Measurements from ENCODE around the gene SSU72.
"Not testable (repeated sequence)": the region's sequence is repeated elsewhere in the genome, so short reads cannot be mapped to it uniquely, and the experiment has no call there.

The SSU72 gene

DNA sequence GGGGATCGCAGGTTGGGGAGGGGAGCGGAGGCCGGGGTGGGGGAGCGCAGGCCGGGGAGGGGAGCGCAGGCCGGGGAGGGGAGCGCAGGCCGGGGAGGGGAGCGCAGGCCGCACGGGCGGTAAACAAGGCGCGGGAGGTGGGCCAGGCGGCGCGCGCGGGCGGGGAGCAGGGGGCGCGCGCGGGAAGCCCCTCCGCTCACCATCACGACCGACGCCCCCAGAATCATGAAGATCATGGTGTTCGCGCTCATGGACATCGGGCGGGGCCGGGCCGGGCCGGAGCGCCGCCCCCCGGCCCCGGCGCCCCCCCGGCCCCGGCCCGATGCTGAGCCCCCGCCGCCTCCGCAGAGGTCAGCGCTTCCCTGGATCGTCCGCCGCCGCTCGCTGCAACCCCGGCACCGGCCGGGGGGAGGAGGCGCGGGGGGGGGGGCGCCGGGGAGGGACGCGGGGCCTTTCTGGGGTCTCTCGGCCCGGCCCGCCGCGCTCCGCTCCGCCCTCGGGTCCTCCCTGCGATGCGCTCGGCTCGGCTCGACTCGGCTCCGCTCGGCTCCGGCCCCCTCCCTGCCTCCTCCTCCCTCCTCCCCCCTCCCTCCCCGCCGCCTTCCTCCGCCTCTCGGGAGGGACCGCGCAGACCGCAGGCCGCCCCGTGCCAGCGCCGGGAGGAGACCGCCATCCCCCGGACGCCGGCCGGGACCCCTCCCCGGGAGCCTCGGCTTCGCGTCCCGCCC lies 34.4 kb downstream of the SSU72 start, which contains the start of gene TMEM240:
Gene TMEM240, minus strand, starts transcription at position 535 of the 728 bp plus-strand sequence. Its CDS starts 278 bp downstream, at position 257.
- DNase-seq: peak; percentile 34 to 55

DNA sequence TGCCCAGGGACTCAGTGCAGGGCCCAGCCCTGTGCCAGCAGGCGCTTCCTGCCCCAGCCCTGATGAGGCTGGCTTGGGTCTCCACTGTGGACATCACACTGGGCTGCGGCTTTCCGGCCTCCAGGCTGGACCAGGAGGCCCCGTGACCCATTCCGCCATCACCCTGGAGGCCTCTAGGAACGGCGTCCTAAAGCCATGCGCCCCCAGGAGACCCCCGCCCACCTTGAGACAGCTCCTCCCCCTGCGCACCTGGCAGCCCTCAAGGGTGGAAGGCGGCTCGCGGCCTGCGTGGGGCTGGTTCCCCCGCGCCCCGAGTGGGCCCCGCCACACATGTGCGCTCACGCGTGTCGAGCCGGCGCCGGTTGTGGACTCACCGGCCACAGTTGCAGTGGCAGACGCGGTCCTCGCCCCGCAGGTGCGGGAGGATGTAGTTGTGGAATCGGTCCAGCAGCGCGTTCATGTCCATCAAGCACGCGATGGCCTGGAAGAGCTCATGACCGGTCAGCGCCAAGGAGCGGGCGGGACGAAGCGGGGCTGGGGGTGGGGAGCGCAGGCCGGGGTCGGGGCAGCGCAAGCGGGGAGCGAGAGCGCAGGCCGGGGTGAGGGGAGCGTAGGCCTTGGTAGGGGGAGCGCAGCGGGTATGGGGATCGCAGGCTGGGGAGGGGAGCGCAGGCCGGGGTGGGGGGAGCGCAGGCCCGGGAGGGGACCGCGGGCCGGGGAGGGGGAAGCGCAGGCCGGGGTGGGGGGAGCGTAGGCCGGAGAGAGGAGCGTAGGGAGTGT lies 35.2 kb downstream of the SSU72 start:
- no peak for DNase-seq

DNA sequence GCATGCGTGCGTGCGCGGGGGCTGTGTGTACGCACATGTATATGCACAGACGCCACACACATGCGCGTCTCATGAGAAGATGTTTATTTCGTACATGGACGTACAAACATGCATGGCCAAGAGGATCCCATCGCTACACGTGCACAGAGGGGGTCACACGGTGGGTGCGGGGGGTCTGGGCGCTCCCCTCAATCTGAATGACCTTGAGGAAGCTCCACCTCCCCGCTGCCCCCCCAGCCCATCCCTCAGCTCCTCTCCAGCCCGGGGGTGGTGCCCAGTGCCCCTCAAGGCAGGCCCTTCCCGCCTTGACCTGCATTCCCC lies 35.7 kb downstream of the SSU72 start:
- DNase-seq: no peak

DNA sequence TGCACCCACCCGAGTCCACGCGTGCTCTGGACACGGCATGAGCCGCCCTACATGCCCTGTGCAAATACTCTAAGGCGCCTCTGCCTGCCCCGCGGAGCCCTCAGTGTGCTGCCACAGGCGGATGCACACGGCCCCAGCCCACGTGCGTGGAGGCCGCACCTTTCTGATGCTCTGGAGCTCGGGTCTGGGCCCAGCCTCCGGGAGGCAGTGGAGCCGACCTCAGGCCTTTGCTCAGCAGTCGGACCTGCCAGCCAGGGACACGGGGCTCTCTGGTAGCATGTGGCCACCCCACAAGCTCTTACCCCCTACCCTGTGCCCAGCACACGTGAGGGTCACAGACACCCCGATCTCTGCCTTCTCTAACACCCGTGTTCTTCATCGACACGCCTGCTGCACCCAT lies 36.3 kb downstream of the SSU72 start:
- no peak for DNase-seq

DNA sequence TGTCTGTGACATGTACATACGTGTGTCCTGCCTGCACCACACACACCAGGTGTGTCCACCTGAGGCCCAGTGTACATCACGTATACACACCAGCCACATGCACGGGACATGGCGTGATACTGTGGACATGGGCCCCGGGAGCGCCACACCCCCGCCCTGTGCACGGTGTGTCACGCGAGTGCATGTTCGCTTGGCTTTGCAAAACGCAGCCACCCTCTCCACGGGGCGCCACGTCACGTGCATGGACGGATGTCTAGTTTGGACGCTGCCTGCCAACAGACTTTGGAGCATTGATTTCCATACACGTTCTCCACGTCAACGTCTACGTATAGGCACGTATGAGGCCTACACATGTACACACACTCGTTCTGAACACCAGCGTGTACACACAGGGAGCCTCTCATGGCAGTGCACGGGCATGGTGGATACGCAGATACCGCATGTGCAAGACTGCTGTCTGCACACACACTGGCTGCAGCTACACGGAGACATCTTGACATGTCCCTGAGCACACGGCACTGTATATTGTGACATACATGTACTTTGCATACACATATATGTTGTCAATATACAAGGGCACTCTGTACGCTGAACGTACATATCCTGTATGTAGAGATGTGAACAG lies 36.9 kb downstream of the SSU72 start:
- DNase-seq: no peak

DNA sequence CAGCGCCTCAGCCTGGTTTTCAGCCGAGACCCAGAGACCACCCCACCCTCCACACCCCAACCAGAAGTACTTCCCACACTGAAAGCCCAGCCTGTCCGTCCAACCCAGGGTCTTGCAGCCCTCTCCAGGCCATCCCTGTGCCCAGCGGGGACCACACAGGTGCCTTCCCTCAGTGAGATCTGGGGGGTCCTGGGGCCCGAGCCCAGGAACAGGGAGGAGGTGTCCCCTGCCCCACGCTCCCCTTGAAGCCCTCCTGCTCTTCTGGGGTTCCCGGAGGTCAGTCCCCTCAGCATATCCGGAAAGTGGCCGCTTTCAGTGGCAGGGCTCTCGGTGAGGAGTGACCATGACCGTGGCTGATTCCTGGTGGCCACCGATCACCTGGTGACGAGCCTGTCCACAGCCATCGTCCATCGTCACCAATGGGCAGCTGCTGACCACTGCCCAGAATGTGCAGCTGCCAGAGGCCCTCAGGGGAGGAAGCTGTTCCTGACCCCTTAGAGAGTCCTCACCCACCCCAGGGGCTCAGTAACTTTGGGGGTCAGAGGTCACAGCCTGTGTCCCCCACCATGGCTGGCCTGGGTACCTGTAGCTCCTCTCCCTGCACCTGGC lies 37.6 kb downstream of the SSU72 start:
- no peak for DNase-seq

DNA sequence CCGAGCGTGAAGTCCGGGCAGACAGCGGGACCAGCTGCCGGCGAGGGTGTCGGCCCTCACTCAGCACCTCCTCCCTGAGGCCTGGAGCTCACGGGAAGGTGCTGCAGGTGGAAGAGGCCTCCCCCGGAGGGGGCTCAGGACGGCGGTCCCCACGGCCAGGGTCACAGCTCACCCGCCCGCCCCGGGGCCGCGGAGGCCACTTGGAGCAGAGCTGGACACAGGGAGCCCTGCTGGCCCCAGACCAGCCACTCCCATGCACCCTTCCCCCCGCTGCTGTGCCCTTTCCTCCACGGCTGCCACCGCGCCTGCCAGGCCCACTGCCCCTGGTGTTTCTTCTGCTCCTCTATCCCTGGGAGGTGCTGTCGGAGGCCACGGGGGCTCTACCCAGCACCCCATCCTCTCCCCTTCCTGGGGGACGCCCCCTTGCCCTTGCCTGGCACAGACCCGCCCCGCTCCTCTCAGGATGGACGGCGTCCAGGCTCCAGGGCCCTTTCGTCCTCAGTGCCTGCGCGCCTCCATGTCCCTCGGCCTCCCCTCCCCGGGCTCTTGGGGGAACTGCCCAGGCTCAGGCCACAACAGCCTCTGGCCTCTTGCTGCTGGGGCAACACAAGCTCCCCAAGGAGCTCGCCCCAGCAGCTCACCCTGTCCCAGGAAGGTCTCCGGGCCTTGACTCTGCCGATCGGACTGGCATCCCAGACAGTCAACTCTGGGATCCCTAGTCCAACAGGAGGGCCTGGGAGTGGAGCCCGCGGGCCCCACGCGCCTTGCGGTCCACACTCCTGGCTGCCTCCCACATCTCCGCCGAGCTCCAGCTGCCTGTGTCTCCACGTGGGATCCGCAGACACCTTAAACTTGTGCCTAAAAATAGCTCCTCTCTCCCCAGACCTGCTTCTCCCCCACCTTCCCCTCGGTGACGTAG lies 38.4 kb downstream of the SSU72 start:
- DNase-seq: no peak

DNA sequence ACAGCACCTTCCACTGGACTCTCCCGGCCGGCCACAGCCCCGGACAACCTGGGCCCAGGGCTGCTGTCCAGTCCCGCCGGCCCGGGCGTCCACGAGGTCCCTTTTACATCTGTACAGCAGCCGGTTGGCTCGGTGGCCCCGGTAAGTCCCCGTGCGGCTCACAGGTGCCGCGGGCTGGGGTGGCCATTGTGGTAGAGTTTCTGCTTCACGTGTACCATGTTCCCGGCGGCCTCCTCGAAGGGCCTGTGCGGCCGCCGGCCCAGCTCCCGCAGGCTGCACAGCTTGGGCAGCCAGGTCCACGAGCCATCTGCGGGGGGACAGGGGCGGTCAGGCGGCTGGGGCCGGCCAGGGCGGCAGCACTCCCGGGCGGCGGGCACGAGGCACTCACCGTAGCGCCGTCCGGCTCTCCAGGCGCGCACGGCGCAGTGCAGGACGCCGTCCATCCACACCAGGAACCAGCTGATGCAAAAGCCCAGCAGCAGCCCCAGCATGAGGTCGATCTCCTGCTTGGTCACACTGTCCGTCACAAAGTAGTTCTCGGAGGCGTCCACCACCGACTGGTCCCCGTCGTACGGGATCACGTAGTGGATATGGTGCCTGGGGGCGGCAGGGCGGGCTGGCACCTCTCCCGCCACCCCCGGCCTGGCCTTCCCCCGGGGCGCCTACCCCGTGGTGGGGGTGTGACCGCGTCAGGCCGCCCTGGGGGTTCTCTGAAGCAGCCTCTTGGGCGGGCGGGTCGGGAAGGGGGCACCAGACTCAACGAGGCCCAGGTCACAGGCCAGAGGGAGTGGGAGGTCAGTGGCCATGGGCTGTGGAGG lies 39.3 kb downstream of the SSU72 start:
- DNase-seq: no peak

DNA sequence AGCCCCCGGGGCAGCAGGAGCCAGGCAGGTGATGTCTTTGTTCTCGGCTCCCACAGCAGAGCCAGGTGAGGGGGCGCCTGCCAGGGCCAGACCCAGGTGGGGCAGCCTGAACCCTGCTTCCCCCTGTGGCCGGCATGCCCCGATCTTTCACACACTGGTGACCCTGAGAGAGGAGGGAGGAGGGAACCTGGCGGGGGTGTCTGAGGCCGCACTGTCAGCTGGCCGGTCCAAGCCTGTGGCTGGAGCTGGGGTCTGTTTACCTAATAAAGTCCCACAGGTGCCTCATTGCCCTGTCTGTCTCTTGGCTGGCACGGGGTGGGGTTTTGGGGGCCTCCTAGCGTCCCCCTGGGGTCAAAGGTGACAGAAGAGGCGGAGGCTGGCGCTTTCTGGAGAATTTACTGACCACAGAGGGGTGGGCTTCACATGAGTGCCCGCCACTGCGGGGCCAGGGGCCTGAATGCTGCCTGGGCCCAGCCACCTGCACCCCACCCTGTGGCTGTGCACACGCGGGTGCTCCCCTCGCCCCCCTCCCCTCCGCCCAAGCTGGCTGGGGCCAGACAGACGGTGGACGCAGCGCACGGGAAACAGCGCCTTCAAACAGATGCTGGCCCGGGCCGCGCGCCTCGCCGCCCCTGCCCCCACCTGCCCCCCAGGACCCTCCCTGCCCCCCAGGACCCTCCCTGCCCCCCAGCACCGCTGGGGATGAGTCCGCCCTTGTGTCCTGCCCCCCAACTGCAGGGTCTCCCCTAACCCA lies 40.1 kb downstream of the SSU72 start:
- DNase-seq: no peak

DNA sequence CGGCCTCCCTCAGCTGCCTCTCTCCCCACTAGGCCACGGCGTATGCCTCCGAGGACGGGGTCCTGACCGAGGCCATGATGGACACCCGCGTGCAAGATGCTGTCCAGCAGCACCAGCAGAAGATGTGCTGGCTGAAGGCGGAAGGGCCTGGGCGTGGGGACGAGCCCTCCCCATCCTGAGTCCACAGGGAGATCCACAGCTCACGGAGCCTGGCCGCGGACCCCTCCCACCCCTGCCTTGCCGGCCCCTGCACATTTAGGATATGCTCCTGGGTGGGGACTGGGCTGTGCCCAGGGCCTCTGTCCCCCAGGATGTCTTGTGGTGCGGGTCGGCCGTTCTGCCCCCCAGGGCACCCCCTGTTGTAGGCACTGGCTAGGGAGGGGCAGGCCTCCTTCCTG lies 40.8 kb downstream of the SSU72 start:
- DNase-seq: not testable (repeated sequence)

DNA sequence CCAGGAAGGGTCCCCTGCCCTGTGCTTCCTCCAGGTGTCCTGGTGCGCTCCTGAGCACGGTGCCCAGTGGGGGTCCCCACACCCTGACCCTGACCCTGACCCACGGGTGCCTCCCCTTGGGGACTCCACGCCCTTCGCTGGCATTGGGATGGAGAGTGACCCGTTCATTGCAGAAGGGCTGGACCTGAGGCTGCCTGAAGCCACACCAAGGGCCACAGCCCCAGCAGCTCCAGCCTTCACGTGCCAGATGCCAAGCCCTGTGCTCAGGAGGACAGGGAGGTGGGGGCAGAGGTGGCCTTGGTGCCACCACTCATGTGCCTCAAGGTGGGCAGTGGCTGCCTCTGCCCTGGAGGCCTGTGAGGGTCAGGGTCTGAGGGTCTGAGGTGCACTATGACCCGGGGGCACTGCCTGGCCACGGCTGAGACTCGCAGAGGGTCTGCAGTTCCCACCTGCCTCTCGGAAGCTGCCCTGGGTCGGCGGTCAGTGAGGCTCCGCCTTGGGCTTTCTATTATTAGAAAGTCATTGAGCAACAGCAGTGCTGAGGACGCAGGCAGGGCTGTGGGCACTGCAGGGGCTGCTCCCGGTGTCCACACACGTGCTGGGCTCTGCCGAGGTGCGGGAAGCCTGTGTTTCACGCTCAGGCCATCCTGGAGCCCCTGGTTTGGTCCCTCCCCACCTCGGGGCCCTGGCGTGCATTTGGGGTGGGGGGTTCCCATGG lies 41.3 kb downstream of the SSU72 start:
- DNase-seq: not testable (repeated sequence)

DNA sequence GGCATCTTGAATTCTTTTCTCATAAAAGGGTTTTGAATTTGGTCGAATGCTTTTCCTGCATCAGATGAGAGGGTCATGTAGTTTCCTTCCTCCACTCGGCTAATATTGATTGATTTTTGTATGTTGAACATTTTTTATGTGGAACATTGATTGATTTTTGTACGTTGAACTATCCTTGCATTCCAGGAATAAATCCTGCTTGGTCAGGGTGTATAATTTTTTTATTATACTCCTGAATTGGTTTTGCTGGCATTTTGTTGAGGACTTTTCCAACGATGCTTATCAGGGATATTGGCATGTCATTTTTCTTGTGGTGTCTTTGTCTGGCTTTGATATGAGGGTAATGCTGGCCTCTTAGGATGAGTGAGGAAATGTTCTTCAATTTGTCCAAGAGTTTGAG lies 42.7 kb downstream of the SSU72 start:
- DNase-seq: no peak

DNA sequence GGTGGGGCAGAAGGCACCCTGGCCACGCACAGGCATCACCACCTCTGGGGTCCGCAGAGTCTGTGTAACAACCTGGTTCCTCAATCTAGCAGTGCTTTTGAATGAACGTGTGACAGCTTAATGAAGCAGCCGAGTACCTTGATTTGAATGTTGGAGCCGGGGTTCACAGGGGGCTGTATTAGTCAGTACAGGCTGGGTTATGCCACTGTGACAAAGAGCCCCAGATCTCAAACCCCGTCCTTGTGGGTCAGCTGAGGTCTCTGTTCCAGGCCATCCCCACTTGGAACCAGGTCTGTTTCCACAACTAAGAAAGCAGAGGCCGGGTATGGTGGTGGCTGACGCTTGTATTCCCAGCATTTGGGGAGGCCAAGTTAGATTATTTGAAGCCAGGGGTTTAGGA lies 44.7 kb downstream of the SSU72 start:
- no peak for DNase-seq

DNA sequence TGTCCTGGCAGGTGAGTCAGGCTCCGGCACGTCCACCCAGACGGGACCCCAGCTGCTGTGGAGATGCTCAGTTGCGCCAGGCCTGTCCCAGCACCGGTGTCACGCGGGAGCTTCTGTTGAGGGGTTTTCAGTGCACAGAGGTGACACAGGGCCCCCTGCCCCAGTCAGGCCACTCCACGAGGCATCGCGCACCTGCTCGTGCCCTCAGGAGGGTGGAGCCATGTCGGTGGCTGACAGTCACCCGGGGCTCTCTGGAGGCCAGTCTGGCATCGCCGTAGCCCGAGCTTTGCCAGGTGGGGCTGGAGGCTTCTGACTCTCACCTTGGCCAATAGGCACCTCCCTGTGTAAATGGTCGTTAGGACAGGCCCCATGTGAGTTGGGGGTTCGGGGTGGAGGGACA lies 45.3 kb downstream of the SSU72 start:
- no peak for DNase-seq

DNA sequence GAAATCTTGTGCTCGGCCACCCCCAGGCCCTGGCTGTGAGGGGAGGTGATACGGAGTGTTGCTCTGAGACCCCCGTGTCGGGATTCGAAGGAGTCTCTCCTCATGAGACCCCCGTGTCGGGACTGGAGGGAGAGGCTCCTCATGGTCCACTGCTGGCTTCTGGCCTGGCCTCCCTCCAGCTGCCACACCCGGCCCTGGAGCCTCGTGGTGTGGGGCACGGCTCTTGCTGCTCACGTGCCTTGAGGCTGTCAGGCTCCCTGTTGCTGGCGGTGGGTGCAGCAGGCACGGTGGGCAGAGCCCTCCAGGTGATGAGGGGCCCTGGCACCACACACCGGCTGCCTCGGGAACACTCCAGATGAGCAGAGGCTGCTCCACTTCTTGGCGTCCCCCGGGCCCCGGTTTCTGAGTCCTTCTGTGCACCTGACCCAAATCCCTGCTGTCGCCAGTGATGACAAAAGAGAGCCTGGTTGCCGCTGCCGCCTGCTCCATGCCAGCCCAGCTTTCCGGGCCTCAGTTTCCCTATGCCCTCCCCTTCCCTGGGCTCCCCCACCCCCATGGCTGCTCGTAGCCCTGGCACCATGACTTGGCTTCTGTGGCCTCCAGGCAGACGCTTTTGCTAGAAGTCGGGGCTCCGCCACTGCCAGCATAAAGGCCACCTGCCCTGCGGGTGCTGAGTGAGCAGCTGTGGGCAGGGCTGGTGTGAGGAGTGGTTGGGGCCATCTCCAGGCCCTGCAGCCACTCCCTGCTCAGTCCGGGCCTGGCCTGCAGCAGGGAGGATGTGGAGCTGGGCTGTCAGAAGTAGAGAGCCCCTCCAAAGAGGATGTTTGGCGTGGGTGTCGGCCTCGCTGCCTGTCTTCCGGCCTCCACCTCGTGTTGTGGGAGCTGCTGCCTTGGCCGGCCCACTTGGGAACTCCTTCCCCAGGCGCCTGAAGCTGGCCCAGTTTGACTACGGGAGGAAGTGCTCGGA lies 46.1 kb downstream of the SSU72 start:
- DNase-seq: no peak

DNA sequence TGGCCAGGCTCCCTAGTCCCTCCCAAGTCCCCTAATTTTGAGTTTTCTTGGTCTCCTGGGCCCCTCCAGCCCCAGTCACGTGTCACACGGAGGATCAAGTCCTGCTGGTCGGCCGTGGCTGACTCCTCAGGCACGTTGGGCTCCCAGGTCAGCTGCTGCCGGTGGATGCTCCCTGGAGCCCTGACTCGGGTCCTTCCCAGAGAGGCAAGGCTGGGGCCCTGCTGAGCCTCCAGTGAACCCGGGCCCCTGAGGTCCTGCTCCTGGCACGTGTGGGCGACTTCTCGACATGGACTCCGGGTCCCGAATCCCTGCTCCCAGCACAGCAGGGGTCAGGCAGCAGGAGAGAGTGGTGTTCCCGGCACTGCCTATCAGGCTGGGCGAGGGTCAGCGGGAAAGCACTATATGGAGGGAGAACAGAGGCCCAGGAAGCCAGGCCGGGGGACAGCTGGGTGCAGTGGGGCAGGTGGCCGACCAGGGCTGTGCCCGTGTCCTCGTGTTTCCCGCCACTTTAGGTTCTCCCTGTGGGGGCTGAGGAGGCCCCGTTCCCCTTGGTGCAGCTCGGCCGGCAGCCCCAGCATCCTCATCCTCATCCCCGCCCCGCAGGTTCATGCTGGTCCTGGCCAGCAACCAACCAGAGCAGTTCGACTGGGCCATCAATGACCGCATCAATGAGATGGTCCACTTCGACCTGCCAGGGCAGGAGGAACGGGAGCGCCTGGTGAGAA lies 47.4 kb downstream of the SSU72 start:
- no peak for DNase-seq

DNA sequence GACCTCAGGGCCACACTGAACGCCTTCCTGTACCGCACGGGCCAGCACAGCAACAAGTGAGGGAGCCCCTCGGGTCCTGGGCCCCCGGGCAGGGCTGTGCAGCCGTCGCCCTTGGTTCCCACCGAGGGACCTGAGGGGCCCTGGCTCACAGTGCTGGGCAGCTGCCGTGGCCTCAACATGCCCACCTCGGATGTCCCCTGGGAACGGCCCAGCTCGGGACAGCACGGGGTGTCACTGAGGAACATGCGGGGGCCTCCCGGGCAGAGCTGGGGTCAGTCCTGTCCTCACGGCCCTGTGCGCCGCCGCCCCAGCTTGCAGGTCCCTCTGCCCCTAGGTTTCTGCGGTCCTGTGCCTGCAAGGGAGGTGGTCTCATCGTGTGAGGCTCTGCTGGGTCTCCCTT lies 48.2 kb downstream of the SSU72 start:
- DNase-seq: not testable (repeated sequence)

DNA sequence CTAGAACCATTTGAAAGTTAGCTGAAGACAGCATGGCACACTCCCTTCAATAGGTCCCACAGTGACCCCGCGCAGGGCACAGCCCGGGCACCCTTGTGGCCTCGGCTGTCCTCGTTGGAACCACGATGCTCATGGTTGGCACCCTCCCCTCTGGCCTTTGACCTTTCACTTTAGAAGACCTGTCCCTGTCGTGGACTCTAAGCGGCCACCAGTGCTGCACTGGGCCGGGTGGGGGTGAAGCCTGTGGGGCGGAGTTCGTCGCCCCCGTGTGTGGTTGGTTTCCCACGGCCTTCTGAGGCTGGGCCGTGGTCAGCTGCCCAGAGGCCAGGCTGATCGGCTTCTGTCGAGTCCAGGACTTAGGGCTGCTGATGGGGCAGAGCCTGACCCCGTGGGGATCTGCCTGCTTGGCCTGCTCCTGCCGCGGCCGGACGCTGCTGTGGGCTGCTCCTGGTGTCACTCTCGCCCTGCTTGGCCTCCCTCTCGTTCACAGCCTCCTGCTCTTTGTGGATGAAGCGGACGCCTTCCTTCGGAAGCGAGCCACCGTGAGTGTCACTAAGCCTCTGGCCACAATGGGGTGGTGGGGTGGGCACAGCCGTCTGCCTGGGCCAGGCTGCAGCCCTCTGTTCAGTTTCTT lies 49.8 kb downstream of the SSU72 start:
- DNase-seq: not testable (repeated sequence)
